IMR-90 (cell line): Measurements from ENCODE around the gene FOXK1. TPM values are rescaled to one million over a fixed set of nuclear protein-coding genes. Genes with fewer than 3 reads are reported as not detected.

Experiments used
- ATAC-seq: fragments of 200-7000 bp; cut with Tn5 transposase; 2 replicates; pipeline ENCODE4 v1.9.1; 2020; ENCODE audit warnings: low read depth, mild to moderate bottlenecking, moderate library complexity
- BruUV-seq: library from RNA; stranded (reverse); fragments of 400-500 nt; replicated peaks from 2 replicates; lab custom pipeline; 2021; lab: Mats Ljungman, UMichigan
- CTCF ChIA-PET: fragments of 300-600 bp; formaldehyde crosslinking; extraction: SDS; loops from one replicate; lab custom pipeline; 2021; ENCODE audit warnings: antibody characterized with exemption; lab: Yijun Ruan, JAX
- POLR2A ChIA-PET: fragments of 300-600 bp; sonication (Branson Sonifier 250); formaldehyde crosslinking; loops from one replicate; lab custom pipeline; 2022; ENCODE audit warnings: antibody characterized with exemption; ENCODE audit not compliant: unreplicated experiment; lab: Charles Lee
- DNase-seq: peaks from one replicate; pipeline ENCODE4 v3.0.0; 2013
- H2AFZ ChIP-seq: replicated peaks from 2 replicates; pipeline ENCODE3; 2013; ENCODE audit warnings: low read length, mild to moderate bottlenecking; ENCODE audit not compliant: poor library complexity
- H2AK5ac ChIP-seq: 2 replicates; pipeline ENCODE4 v1.6.1; 2013; ENCODE audit warnings: low read depth, low read length, inconsistent platforms
- H2AK9ac ChIP-seq: replicated peaks from 2 replicates; pipeline ENCODE3; 2013; ENCODE audit warnings: mild to moderate bottlenecking, low read depth, low read length, moderate library complexity; ENCODE audit not compliant: poor library complexity
- H2BK120ac ChIP-seq: 2 replicates; pipeline ENCODE4 v1.6.1; 2013; ENCODE audit warnings: low read depth, low read length, inconsistent platforms
- H2BK15ac ChIP-seq: 3 replicates; pipeline ENCODE4 v1.6.1; 2013; ENCODE audit warnings: low read depth, low read length, inconsistent platforms
- H2BK20ac ChIP-seq: 2 replicates; pipeline ENCODE4 v1.6.1; 2013; ENCODE audit warnings: low read depth, mild to moderate bottlenecking, inconsistent platforms, low read length, moderate library complexity
- H2BK5ac ChIP-seq: 2 replicates; pipeline ENCODE4 v1.6.1; 2013; ENCODE audit warnings: mild to moderate bottlenecking, low read depth, low read length, inconsistent platforms; ENCODE audit not compliant: poor library complexity, severe bottlenecking
- H3K14ac ChIP-seq: replicated peaks from 2 replicates; pipeline ENCODE4 v1.6.1; 2013; ENCODE audit warnings: low read depth, low read length, inconsistent platforms
- H3K18ac ChIP-seq: 2 replicates; pipeline ENCODE4 v1.6.1; 2013; ENCODE audit warnings: low read depth, low read length, control low read depth
- H3K23ac ChIP-seq: 2 replicates; pipeline ENCODE4 v1.6.1; 2013; ENCODE audit warnings: low read depth, low read length, inconsistent platforms
- H3K27ac ChIP-seq: 2 replicates; pipeline ENCODE4 v1.5.1; 2013; ENCODE audit warnings: mild to moderate bottlenecking, control low read depth, low read length; ENCODE audit not compliant: insufficient read depth
- H3K27me3 ChIP-seq: 2 replicates; pipeline ENCODE4 v1.6.1; 2013; ENCODE audit warnings: low read length; ENCODE audit not compliant: control insufficient read depth, insufficient read depth
- H3K36me3 ChIP-seq: 2 replicates; pipeline ENCODE4 v1.6.1; 2013; ENCODE audit warnings: low read length, mixed read lengths; ENCODE audit not compliant: control insufficient read depth, insufficient read depth
- H3K4ac ChIP-seq: 2 replicates; pipeline ENCODE4 v1.6.1; 2013; ENCODE audit warnings: low read depth, low read length, inconsistent platforms
- H3K4me1 ChIP-seq: 2 replicates; pipeline ENCODE4 v1.6.1; 2013; ENCODE audit warnings: low read length, mixed read lengths; ENCODE audit not compliant: control insufficient read depth, insufficient read depth
- H3K4me2 ChIP-seq: 2 replicates; pipeline ENCODE4 v1.6.1; 2013; ENCODE audit warnings: low read depth, mild to moderate bottlenecking, control low read depth, low read length, moderate library complexity
- H3K4me3 ChIP-seq: 2 replicates; pipeline ENCODE4 v1.5.1; 2013; ENCODE audit warnings: low read depth, mild to moderate bottlenecking, control low read depth, low read length, moderate library complexity; ENCODE audit not compliant: insufficient read depth
- H3K56ac ChIP-seq: 2 replicates; pipeline ENCODE4 v1.6.1; 2013; ENCODE audit warnings: low read length, inconsistent platforms; ENCODE audit not compliant: insufficient read depth; ENCODE audit errors: extremely low read depth
- H3K79me1 ChIP-seq, 2 experiments: 2 replicates each; pipeline ENCODE4 v1.6.1; 2013; ENCODE audit warnings: low read length in 2 of 2, inconsistent platforms in 1 of 2, low read depth in 1 of 2
- H3K9ac ChIP-seq: 2 replicates; pipeline ENCODE4 v1.6.1; 2013; ENCODE audit warnings: low read depth, low read length, control low read depth
- H3K9me1 ChIP-seq: 2 replicates; pipeline ENCODE4 v1.6.1; 2013; ENCODE audit warnings: low read length, inconsistent platforms; ENCODE audit not compliant: insufficient read depth
- H3K9me3 ChIP-seq: 2 replicates; pipeline ENCODE4 v1.6.1; 2013; ENCODE audit warnings: low read length; ENCODE audit not compliant: control insufficient read depth, insufficient read depth
- H4K20me1 ChIP-seq: 2 replicates; pipeline ENCODE4 v1.6.1; 2013; ENCODE audit warnings: low read length, inconsistent platforms; ENCODE audit not compliant: insufficient read depth
- H4K5ac ChIP-seq: 2 replicates; pipeline ENCODE4 v1.6.1; 2013; ENCODE audit warnings: mild to moderate bottlenecking, low read depth, low read length, control low read depth
- H4K8ac ChIP-seq, 2 experiments: 2 replicates each; pipeline ENCODE4 v1.6.1; 2013; ENCODE audit warnings: low read depth in 2 of 2, low read length in 2 of 2, control low read depth in 1 of 2, inconsistent platforms in 1 of 2
- H4K91ac ChIP-seq: 2 replicates; pipeline ENCODE4 v1.6.1; 2013; ENCODE audit warnings: low read depth, low read length, inconsistent platforms; ENCODE audit not compliant: insufficient read depth
- BHLHE40 ChIP-seq: fragments of 150-350 bp; IDR thresholded peaks from 2 replicates; pipeline ENCODE4 v1.6.1; 2016; ENCODE audit warnings: mild to moderate bottlenecking, low read depth, low read length
- CEBPB ChIP-seq: IDR thresholded peaks from 2 replicates; pipeline ENCODE4 v1.6.1; 2012; ENCODE audit warnings: low read depth, low read length, improper control_type of control experiment
- CHD1 ChIP-seq: IDR thresholded peaks from 2 replicates; pipeline ENCODE4 v1.6.1; 2012; ENCODE audit warnings: low read depth, low read length, improper control_type of control experiment
- ELK1 ChIP-seq: fragments of 150-350 bp; IDR thresholded peaks from 2 replicates; pipeline ENCODE4 v1.6.1; 2016; ENCODE audit warnings: low read depth, mild to moderate bottlenecking, low read length, moderate library complexity, borderline replicate concordance
- FOS ChIP-seq: fragments of 150-350 bp; IDR thresholded peaks from 2 replicates; pipeline ENCODE4 v1.6.1; 2016; ENCODE audit warnings: low read depth, low read length
- MAFK ChIP-seq: IDR thresholded peaks from 2 replicates; pipeline ENCODE4 v1.6.1; 2012; ENCODE audit warnings: low read depth, low read length, improper control_type of control experiment
- MAZ ChIP-seq: IDR thresholded peaks from 2 replicates; pipeline ENCODE4 v1.6.1; 2012; ENCODE audit warnings: low read depth, mild to moderate bottlenecking, low read length, improper control_type of control experiment, moderate library complexity, borderline replicate concordance
- MXI1 ChIP-seq: IDR thresholded peaks from 2 replicates; pipeline ENCODE4 v1.6.1; 2012; ENCODE audit warnings: low read depth, mild to moderate bottlenecking, low read length, moderate library complexity, borderline replicate concordance
- NFE2L2 ChIP-seq: fragments of 150-350 bp; IDR thresholded peaks from 2 replicates; pipeline ENCODE4 v1.6.1; 2016; ENCODE audit warnings: low read depth, mild to moderate bottlenecking, low read length
- POLR2A ChIP-seq: IDR thresholded peaks from 2 replicates; pipeline ENCODE4 v1.6.1; 2012; ENCODE audit warnings: mild to moderate bottlenecking, low read depth, low read length
- RAD21 ChIP-seq: IDR thresholded peaks from 2 replicates; pipeline ENCODE4 v1.6.1; 2012; ENCODE audit warnings: low read length, improper control_type of control experiment
- RCOR1 ChIP-seq: IDR thresholded peaks from 2 replicates; pipeline ENCODE4 v1.6.1; 2012; ENCODE audit warnings: mild to moderate bottlenecking, low read length, improper control_type of control experiment; ENCODE audit not compliant: insufficient replicate concordance
- RFX5 ChIP-seq: IDR thresholded peaks from 2 replicates; pipeline ENCODE4 v1.8.0; 2012; ENCODE audit warnings: low read depth, mild to moderate bottlenecking, low read length, moderate library complexity
- SMC3 ChIP-seq: fragments of 150-350 bp; IDR thresholded peaks from 2 replicates; pipeline ENCODE4 v1.6.1; 2016; ENCODE audit warnings: low read depth, mild to moderate bottlenecking, antibody characterized with exemption, low read length, moderate library complexity
- USF2 ChIP-seq: fragments of 150-350 bp; IDR thresholded peaks from 2 replicates; pipeline ENCODE4 v1.6.1; 2017; ENCODE audit warnings: mild to moderate bottlenecking, antibody characterized with exemption, low read length, low read depth
- WGBS, 2 experiments: methylation state at CpG; one replicate each; pipeline versions ENCODE4 v1.1.5 to v1.1.7; 2013; ENCODE audit warnings: missing lambda C conversion rate in 2 of 2; ENCODE audit not compliant: insufficient read length in 1 of 2; ENCODE audit errors: extremely low coverage in 2 of 2; 5-methylcytosine and 5-hydroxymethylcytosine counted together
- dilution Hi-C: fragments of 300-500 bp; cut with HindIII; formaldehyde crosslinking; loops from one replicate; pipeline ENCODE4 v1.14.3; 2018; ENCODE audit warnings: low sequenced_read_pairs; ENCODE audit not compliant: unreplicated experiment
- in situ Hi-C: fragments of 300-500 bp; cut with MboI; formaldehyde crosslinking; loops from 3 replicates; pipeline ENCODE4 v1.14.3; 2019; ENCODE audit warnings: low sequenced_read_pairs, inconsistent platforms, mixed read lengths
- intact Hi-C: fragments of 100-400 bp; cut with micrococcal nuclease; formaldehyde crosslinking; loops from 2 replicates; pipeline ENCODE4 v1.10.0; 2022
- polyA plus RNA-seq, 3 experiments: library from polyadenylated mRNA; depleted of rRNA; stranded (reverse); fragments of >200 nt; gene quantifications; 2 replicates each; pipeline ENCODE4 v1.2.3, GENCODE V29; 2012; ENCODE audit warnings: low replicate concordance in 1 of 3
- total RNA-seq: library from RNA; depleted of rRNA; stranded (reverse); fragments of >200 nt; gene quantifications from 2 replicates; pipeline ENCODE4 v1.2.3, GENCODE V29; 2012
- TF ChIP-seq, protein P1 (sequence below): conservative IDR thresholded peaks from 2 replicates; pipeline ENCODE4 v1.5.1; 2012; ENCODE audit warnings: mild to moderate bottlenecking, low read depth, low read length, improper control_type of control experiment

FOXK1 gene
- total and polyA plus RNA-seq, 2 of the 4 experiments (the other 2 are of a cell fraction): 4.3 to 8.8 TPM

- peaks cover 0 to 3% of the 10 kb centered on the region in 2 experiments; a peak in 2 of 4 replicates for H3K79me1 ChIP-seq
- H3K4me1 ChIP-seq: no peaks in the 10 kb centered on the region
- no peak overlapping the region for H3K14ac ChIP-seq
- no peaks in the 10 kb centered on the region; the same call in 1 of the 2 replicates for H3K36me3 ChIP-seq
- H2AK5ac ChIP-seq: no peak overlapping the region
- intact Hi-C loops: no loop called here
- no peak overlapping the region for H4K8ac ChIP-seq
- H3K27ac ChIP-seq: no peak overlapping the region
- no peaks in the 10 kb centered on the region for H4K20me1 ChIP-seq
- WGBS, 2 experiments: no CpG with 5 or more reads among the region's 8 CpGs
- BruUV-seq: no TSS peak
- dilution Hi-C loops: no loop called here
- H3K27me3 ChIP-seq: no peaks in the 10 kb centered on the region
- no peak overlapping the region for H2AFZ ChIP-seq
- no peak overlapping the region for H3K18ac ChIP-seq
- H3K4ac ChIP-seq: no peak overlapping the region
- CTCF ChIA-PET: interaction anchor here (0.6 kb wide), 1 partner anchor 70 kb away, joined by 3 read pairs; no protein-coding TSS in a partner anchor
- no peak overlapping the region for H2BK15ac ChIP-seq
- TF ChIP-seq ELK1: no peak
- TF ChIP-seq SMC3: no peak
- no peak for TF ChIP-seq FOS
- TF ChIP-seq CHD1: no peak
- no peak for TF ChIP-seq CEBPB
- no peak for TF ChIP-seq BHLHE40
- no peak for TF ChIP-seq RCOR1
- TF ChIP-seq USF2: no peak
- TF ChIP-seq RFX5: no peak
- TF ChIP-seq RAD21: no peak
- no peak for TF ChIP-seq MAZ
- TF ChIP-seq POLR2A: no peak
- TF ChIP-seq NFE2L2: no peak
- TF ChIP-seq, protein P1, sequence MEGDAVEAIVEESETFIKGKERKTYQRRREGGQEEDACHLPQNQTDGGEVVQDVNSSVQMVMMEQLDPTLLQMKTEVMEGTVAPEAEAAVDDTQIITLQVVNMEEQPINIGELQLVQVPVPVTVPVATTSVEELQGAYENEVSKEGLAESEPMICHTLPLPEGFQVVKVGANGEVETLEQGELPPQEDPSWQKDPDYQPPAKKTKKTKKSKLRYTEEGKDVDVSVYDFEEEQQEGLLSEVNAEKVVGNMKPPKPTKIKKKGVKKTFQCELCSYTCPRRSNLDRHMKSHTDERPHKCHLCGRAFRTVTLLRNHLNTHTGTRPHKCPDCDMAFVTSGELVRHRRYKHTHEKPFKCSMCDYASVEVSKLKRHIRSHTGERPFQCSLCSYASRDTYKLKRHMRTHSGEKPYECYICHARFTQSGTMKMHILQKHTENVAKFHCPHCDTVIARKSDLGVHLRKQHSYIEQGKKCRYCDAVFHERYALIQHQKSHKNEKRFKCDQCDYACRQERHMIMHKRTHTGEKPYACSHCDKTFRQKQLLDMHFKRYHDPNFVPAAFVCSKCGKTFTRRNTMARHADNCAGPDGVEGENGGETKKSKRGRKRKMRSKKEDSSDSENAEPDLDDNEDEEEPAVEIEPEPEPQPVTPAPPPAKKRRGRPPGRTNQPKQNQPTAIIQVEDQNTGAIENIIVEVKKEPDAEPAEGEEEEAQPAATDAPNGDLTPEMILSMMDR: no peak
- TF ChIP-seq MAFK: no peak
- TF ChIP-seq MXI1: no peak
- H3K9me1 ChIP-seq: 0 out of 2 replicates have a peak, but pooled peaks cover under 1% of the 10 kb centered on the region
- H3K4me3 ChIP-seq: no peak overlapping the region
- H2AK9ac ChIP-seq: no peak overlapping the region
- ATAC-seq (no peak), DNase-seq (no peak)
- no peak overlapping the region for H2BK20ac ChIP-seq
- no peak overlapping the region for H2BK120ac ChIP-seq
- H3K9ac ChIP-seq: no peak overlapping the region
- H3K56ac ChIP-seq: no peak overlapping the region
- POLR2A ChIA-PET: no interaction called here
- H4K91ac ChIP-seq: no peak overlapping the region
- no peak overlapping the region for H4K5ac ChIP-seq
- no peak overlapping the region for H3K23ac ChIP-seq
- in situ Hi-C loops: no loop called here
- no peak overlapping the region for H2BK5ac ChIP-seq
- no peak overlapping the region for H3K4me2 ChIP-seq
- peaks cover 4% of the 10 kb centered on the region for H3K9me3 ChIP-seq
Measured at GRCh38 chr7:4675771-4676367, 6.2 kb upstream of the FOXK1 start.
